A673 (cell line): ENCODE measurements around the gene FGF18.

Experiments used
- CTCF ChIP-seq: fragments of 300-800, 200-600 bp; sonication (generic); conservative IDR thresholded peaks from 2 replicates; pipeline ENCODE4 v1.5.1; 2017; ENCODE audit warnings: low read depth, mild to moderate bottlenecking, antibody characterized with exemption, low read length, moderate library complexity, mixed read lengths
- EZH2 ChIP-seq: fragments of 200-600 bp; sonication (generic); IDR thresholded peaks from 2 replicates; pipeline ENCODE4 v1.6.1; 2017; ENCODE audit warnings: borderline replicate concordance, low read depth, mild to moderate bottlenecking, mixed read lengths, antibody characterized with exemption, low read length; ENCODE audit not compliant: poor library complexity, severe bottlenecking

- TF ChIP-seq CTCF (peak; percentile 78), EZH2 (no peak)
These were observed 998 bp upstream of the FGF18 start for GRCh38 chr5:171418316-171418981.
